H9 (cell line): ENCODE results near the gene ZDHHC9. TPM values are rescaled to one million over a fixed set of nuclear protein-coding genes. Genes with fewer than 3 reads are reported as not detected.

Experiments
- DNase-seq: peaks from one replicate; pipeline ENCODE4 v3.0.0-alpha.2; 2017
- H2AFZ ChIP-seq: one replicate; pipeline ENCODE4 v1.6.1; 2013; ENCODE audit warnings: mild to moderate bottlenecking, low read length, control low read depth, moderate library complexity
- H2AK5ac ChIP-seq: 2 replicates; pipeline ENCODE4 v1.6.1; 2013; ENCODE audit warnings: low read length, control low read depth, mixed read lengths; ENCODE audit not compliant: insufficient read length
- H2BK120ac ChIP-seq: one replicate; pipeline ENCODE4 v1.6.1; 2013; ENCODE audit warnings: low read depth, mild to moderate bottlenecking, low read length, control low read depth, inconsistent platforms; ENCODE audit not compliant: poor library complexity, severe bottlenecking
- H2BK12ac ChIP-seq: 2 replicates; pipeline ENCODE4 v1.6.1; 2013; ENCODE audit warnings: low read length, control low read depth, mixed read lengths, low read depth; ENCODE audit not compliant: insufficient read length
- H2BK15ac ChIP-seq: 2 replicates; pipeline ENCODE4 v1.6.1; 2013; ENCODE audit warnings: low read depth, low read length, control low read depth
- H2BK20ac ChIP-seq: one replicate; pipeline ENCODE4 v1.6.1; 2013; ENCODE audit warnings: low read depth, mild to moderate bottlenecking, low read length, control low read depth, inconsistent platforms; ENCODE audit not compliant: poor library complexity, severe bottlenecking
- H2BK5ac ChIP-seq: 2 replicates; pipeline ENCODE4 v1.6.1; 2013; ENCODE audit warnings: low read length, control low read depth, mixed read lengths; ENCODE audit not compliant: insufficient read length
- H3K14ac ChIP-seq: 2 replicates; pipeline ENCODE4 v1.6.1; 2013; ENCODE audit warnings: low read length, control low read depth; ENCODE audit not compliant: insufficient read depth
- H3K18ac ChIP-seq: 2 replicates; pipeline ENCODE4 v1.6.1; 2013; ENCODE audit warnings: low read depth, mild to moderate bottlenecking, mixed read lengths, low read length, control low read depth; ENCODE audit not compliant: insufficient read length
- H3K23ac ChIP-seq: 2 replicates; pipeline ENCODE4 v1.6.1; 2013; ENCODE audit warnings: low read length, control low read depth, mixed read lengths, low read depth; ENCODE audit not compliant: insufficient read length
- H3K23me2 ChIP-seq: 2 replicates; pipeline ENCODE4 v1.6.1; 2013; ENCODE audit warnings: low read depth, mild to moderate bottlenecking, mixed read lengths, low read length, control low read depth; ENCODE audit not compliant: insufficient read length, poor library complexity, severe bottlenecking
- H3K27ac ChIP-seq: 2 replicates; pipeline ENCODE4 v1.5.1; 2013; ENCODE audit warnings: low read length, control low read depth, mixed read lengths, low read depth; ENCODE audit not compliant: insufficient read length
- H3K27me3 ChIP-seq: 2 replicates; pipeline ENCODE4 v1.6.1; 2013; ENCODE audit warnings: low read length, control low read depth, inconsistent platforms; ENCODE audit not compliant: insufficient read depth
- H3K4ac ChIP-seq: 2 replicates; pipeline ENCODE4 v1.6.1; 2013; ENCODE audit warnings: low read depth, mild to moderate bottlenecking, control low read depth, inconsistent platforms, low read length, moderate library complexity
- H3K4me1 ChIP-seq: 2 replicates; pipeline ENCODE4 v1.6.1; 2013; ENCODE audit warnings: low read length, control low read depth, inconsistent platforms; ENCODE audit not compliant: insufficient read depth
- H3K4me2 ChIP-seq: 2 replicates; pipeline ENCODE4 v1.6.1; 2013; ENCODE audit warnings: low read length, control low read depth, mixed read lengths; ENCODE audit not compliant: insufficient read length, insufficient read depth
- H3K56ac ChIP-seq: 2 replicates; pipeline ENCODE4 v1.6.1; 2013; ENCODE audit warnings: low read depth, mild to moderate bottlenecking, mixed read lengths, low read length, control low read depth; ENCODE audit not compliant: insufficient read length
- H3K79me1 ChIP-seq: 2 replicates; pipeline ENCODE4 v1.6.1; 2013; ENCODE audit warnings: low read depth, mild to moderate bottlenecking, moderate library complexity, low read length, control low read depth, inconsistent platforms; ENCODE audit not compliant: insufficient read depth, poor library complexity, severe bottlenecking
- H3K79me2 ChIP-seq: 2 replicates; pipeline ENCODE4 v1.6.1; 2013; ENCODE audit warnings: low read length, control low read depth, inconsistent platforms; ENCODE audit not compliant: insufficient read depth
- H3K9ac ChIP-seq: 2 replicates; pipeline ENCODE4 v1.6.1; 2013; ENCODE audit warnings: low read length, control low read depth, mixed read lengths; ENCODE audit not compliant: insufficient read length; ENCODE audit errors: extremely low read depth
- H3K9me3 ChIP-seq: one replicate; pipeline ENCODE4 v1.6.1; 2013; ENCODE audit warnings: low read depth, low read length, inconsistent platforms; ENCODE audit not compliant: control insufficient read depth
- H3T11ph ChIP-seq: one replicate; pipeline ENCODE4 v1.6.1; 2013; ENCODE audit warnings: mild to moderate bottlenecking, low read length, control low read depth, inconsistent platforms
- H4K20me1 ChIP-seq: one replicate; pipeline ENCODE4 v1.6.1; 2013; ENCODE audit not compliant: control insufficient read depth, insufficient read length, insufficient read depth
- H4K5ac ChIP-seq: 2 replicates; pipeline ENCODE4 v1.6.1; 2013; ENCODE audit warnings: low read depth, mild to moderate bottlenecking, mixed read lengths, low read length, control low read depth; ENCODE audit not compliant: insufficient read length
- H4K8ac ChIP-seq: replicated peaks from 2 replicates; pipeline ENCODE4 v1.6.1; 2013; ENCODE audit warnings: low read length, control low read depth, mixed read lengths, low read depth; ENCODE audit not compliant: insufficient read length
- H4K91ac ChIP-seq: 2 replicates; pipeline ENCODE4 v1.6.1; 2013; ENCODE audit warnings: low read depth, mild to moderate bottlenecking, moderate library complexity, mixed read lengths, low read length, control low read depth; ENCODE audit not compliant: insufficient read length
- H3K27ac Mint-ChIP-seq, 3 experiments: 2 replicates in 2 of 3; 3 replicates in 1 of 3; pipeline ENCODE4 v1.8.0; 2020 to 2021; ENCODE audit warnings: mixed read lengths in 3 of 3, mild to moderate bottlenecking in 1 of 3, moderate library complexity in 1 of 3
- H3K27me3 Mint-ChIP-seq: 2 replicates; pipeline ENCODE4 v1.8.0; 2021; ENCODE audit warnings: low read depth, mild to moderate bottlenecking, moderate library complexity, mixed read lengths
- H3K36me3 Mint-ChIP-seq, 3 experiments: 2 replicates in 2 of 3; 3 replicates in 1 of 3; pipeline ENCODE4 v1.8.0; 2020 to 2021; ENCODE audit warnings: low read depth in 3 of 3, mixed read lengths in 3 of 3; ENCODE audit not compliant: insufficient read depth in 1 of 3
- H3K4me1 Mint-ChIP-seq, 2 experiments: 2 replicates each; pipeline ENCODE4 v1.8.0; 2020; ENCODE audit warnings: mixed read lengths in 2 of 2
- H3K4me3 Mint-ChIP-seq, 2 experiments: 2 replicates in 1 of 2; 3 replicates in 1 of 2; pipeline ENCODE4 v1.8.0; 2020 to 2021; ENCODE audit warnings: mild to moderate bottlenecking in 2 of 2, mixed read lengths in 2 of 2, moderate library complexity in 1 of 2
- H3K9me3 Mint-ChIP-seq, 2 experiments: 2 replicates in 1 of 2; 3 replicates in 1 of 2; pipeline ENCODE4 v1.8.0; 2020; ENCODE audit warnings: mild to moderate bottlenecking in 2 of 2, mixed read lengths in 2 of 2, moderate library complexity in 1 of 2
- WGBS: extraction: QIAGEN DNeasy Blood & Tissue Kit; methylation state at CpG from one replicate; pipeline ENCODE4 v1.1.7; 2013; ENCODE audit warnings: missing lambda C conversion rate, low lambda C conversion rate, mixed read lengths; ENCODE audit not compliant: insufficient read length; ENCODE audit errors: extremely low coverage; 5-methylcytosine and 5-hydroxymethylcytosine counted together
- total RNA-seq: library from RNA; stranded (reverse); gene quantifications from 2 replicates; pipeline ENCODE4 v1.2.1, GENCODE V29; 2021
- TF ChIP-seq, protein P1 (sequence below): fragments of 200-600 bp; sonication (generic); conservative IDR thresholded peaks from 3 replicates; pipeline ENCODE4 v1.8.0; 2021; ENCODE audit warnings: antibody characterized with exemption, mild to moderate bottlenecking

ZDHHC9 gene
- total RNA-seq, 1 experiment from 2014 or later = 21.0 TPM

DNA sequence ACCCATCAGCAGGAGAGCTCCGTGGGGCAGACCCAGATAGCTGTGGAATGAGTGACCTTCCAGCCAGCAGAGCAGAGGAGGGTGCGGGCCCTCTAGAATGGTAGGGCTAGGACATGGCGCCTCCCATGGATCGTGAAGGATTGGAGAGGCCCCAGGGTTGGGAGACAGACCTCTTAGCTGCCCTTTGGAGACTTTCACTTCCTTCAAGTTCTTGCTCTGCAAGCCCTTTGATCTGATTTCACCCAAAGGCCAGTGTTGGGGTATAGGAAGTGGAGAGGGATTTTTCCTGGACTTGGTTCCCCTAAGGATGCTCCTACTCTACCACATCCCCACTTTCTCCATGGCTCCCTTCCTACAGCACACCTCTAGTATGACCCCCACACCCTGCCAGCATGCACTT lies 61.0 kb downstream of the ZDHHC9 start:
- no peak overlapping the region for H3K18ac ChIP-seq
- H3K27me3 ChIP-seq = no peaks in the 10 kb centered on the region
- no peak overlapping the region for H2BK12ac ChIP-seq
- Mint-ChIP-seq H3K4me3 (no peak overlapping the region), H3K27ac (no peak overlapping the region), H3K9me3 (peaks cover 0 to 52% of the 10 kb centered on the region in 2 experiments; a peak in 2 of 5 replicates), H3K36me3 (peaks cover 0 to 6% (median 0%) of the 10 kb centered on the region in 3 experiments; a peak in 1 of 7 replicates), H3K4me1 (no peaks in the 10 kb centered on the region; a peak in 1 of 4 replicates), H3K27me3 (peaks cover 13% of the 10 kb centered on the region)
- no peaks in the 10 kb centered on the region for H3K9me3 ChIP-seq
- no peaks in the 10 kb centered on the region; the same call in 1 of the 2 replicates for H3K4me1 ChIP-seq
- H2AK5ac ChIP-seq = no peak overlapping the region
- no peak overlapping the region for H4K91ac ChIP-seq
- H2BK20ac ChIP-seq = no peak overlapping the region
- no peak overlapping the region for H3K4ac ChIP-seq
- no peak overlapping the region for H3K23ac ChIP-seq
- no peak overlapping the region for H2BK120ac ChIP-seq
- H3K14ac ChIP-seq = no peak overlapping the region
- no peak overlapping the region for H3K9ac ChIP-seq
- no peak overlapping the region for H4K8ac ChIP-seq
- no peak overlapping the region for H3K27ac ChIP-seq
- no peak overlapping the region for H3T11ph ChIP-seq
- no CpG with 5 or more reads among the region's 4 CpGs for WGBS
- H3K79me2 ChIP-seq = no peaks in the 10 kb centered on the region
- TF ChIP-seq, protein P1, sequence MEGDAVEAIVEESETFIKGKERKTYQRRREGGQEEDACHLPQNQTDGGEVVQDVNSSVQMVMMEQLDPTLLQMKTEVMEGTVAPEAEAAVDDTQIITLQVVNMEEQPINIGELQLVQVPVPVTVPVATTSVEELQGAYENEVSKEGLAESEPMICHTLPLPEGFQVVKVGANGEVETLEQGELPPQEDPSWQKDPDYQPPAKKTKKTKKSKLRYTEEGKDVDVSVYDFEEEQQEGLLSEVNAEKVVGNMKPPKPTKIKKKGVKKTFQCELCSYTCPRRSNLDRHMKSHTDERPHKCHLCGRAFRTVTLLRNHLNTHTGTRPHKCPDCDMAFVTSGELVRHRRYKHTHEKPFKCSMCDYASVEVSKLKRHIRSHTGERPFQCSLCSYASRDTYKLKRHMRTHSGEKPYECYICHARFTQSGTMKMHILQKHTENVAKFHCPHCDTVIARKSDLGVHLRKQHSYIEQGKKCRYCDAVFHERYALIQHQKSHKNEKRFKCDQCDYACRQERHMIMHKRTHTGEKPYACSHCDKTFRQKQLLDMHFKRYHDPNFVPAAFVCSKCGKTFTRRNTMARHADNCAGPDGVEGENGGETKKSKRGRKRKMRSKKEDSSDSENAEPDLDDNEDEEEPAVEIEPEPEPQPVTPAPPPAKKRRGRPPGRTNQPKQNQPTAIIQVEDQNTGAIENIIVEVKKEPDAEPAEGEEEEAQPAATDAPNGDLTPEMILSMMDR = no peak
- no peak overlapping the region for H3K4me2 ChIP-seq
- no peak overlapping the region for H4K5ac ChIP-seq
- no peak overlapping the region for H3K56ac ChIP-seq
- no peak overlapping the region for H2BK15ac ChIP-seq
- H3K79me1 ChIP-seq = no peaks in the 10 kb centered on the region
- H4K20me1 ChIP-seq = no peaks in the 10 kb centered on the region
- no peaks in the 10 kb centered on the region for H3K23me2 ChIP-seq
- no peak overlapping the region for H2AFZ ChIP-seq
- no peak overlapping the region for H2BK5ac ChIP-seq
- DNase-seq = no peak
